Omental fat pad (tissue), 4 donors: ENCODE results near the gene RGS1. TPM values are rescaled to one million over a fixed set of nuclear protein-coding genes. Genes with fewer than 3 reads are reported as not detected.
A peak's percentile ranks its signal among the peaks of the same experiment; 100 is the strongest.
"Not testable (repeated sequence)": the region's sequence is repeated elsewhere in the genome, so short reads cannot be mapped to it uniquely, and the experiment has no call there.

Source experiments
- ATAC-seq: fragments of 150-250 bp; one replicate; pipeline ENCODE4 v1.9.1; 2016; ENCODE audit warnings: mild to moderate bottlenecking, moderate library complexity; ENCODE audit not compliant: low FRiP score
- DNase-seq: peaks from one replicate; pipeline ENCODE4 v3.0.0-alpha.2; 2019; ENCODE audit warnings: low spot score
- CTCF ChIP-seq, 3 donors: fragments of 450-650 bp; IDR thresholded peaks; one replicate each; pipeline ENCODE4 v1.5.1; 2016 to 2017; ENCODE audit warnings: antibody characterized with exemption in 3 of 3, mild to moderate bottlenecking in 3 of 3, moderate library complexity in 2 of 3
- total RNA-seq, 4 donors: library from RNA; depleted of rRNA; stranded (reverse); fragments of >200 nt; gene quantifications; one replicate each; pipeline ENCODE4 v1.1.0, GENCODE V29; 2016

Gene RGS1, protein sequence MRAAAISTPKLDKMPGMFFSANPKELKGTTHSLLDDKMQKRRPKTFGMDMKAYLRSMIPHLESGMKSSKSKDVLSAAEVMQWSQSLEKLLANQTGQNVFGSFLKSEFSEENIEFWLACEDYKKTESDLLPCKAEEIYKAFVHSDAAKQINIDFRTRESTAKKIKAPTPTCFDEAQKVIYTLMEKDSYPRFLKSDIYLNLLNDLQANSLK
- 10 to 100 TPM; 28.4 to 63.6 (median 47.1) TPM for total RNA-seq

DNA sequence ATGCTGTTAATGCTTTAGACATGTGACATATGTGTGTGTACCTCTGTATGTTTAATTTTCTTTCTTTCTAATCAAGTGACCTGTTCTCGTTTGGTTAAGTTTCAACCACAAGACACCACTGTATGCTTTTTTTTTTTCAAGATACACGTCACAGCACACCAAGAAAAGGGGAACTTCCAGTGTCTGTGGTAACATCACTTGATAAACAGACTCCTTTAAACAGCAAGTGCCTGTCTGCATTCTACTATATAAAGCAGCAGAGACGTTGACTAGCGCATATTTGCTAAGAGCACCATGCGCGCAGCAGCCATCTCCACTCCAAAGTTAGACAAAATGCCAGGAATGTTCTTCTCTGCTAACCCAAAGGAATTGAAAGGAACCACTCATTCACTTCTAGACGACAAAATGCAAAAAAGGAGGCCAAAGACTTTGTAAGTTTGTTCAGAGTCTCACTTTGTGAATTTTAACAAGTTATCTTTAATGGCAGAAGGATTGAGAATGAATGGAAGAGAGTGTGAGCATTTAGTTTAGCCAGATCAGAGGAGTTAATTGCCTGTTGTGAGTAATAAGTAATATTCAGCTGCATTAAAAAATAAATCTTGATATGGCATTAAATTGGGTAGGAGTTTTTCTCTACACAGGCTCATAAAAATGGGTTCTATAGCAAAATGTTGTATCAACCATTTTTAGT, at the start of gene RGS1:
TSS of gene RGS1 (plus strand) at position 275 of the 691 bp plus-strand sequence. CDS start at position 295, 20 bp downstream.
- TF ChIP-seq CTCF (IDR thresholded peaks at IDR 0.05): no peak
- DNase-seq: no peak
- ATAC-seq: no peak

GRCh38 chr1:192527111-192527795, 48.3 kb upstream of the RGS1 start:
- DNase-seq: no peak
- ATAC-seq: no peak
- no peak for TF ChIP-seq CTCF (IDR thresholded peaks at IDR 0.05)

GRCh38 chr1:192527950-192528349, 47.6 kb upstream of the RGS1 start:
- DNase-seq (no peak), ATAC-seq (no peak)
- no peak for TF ChIP-seq CTCF (IDR thresholded peaks at IDR 0.05)

DNA sequence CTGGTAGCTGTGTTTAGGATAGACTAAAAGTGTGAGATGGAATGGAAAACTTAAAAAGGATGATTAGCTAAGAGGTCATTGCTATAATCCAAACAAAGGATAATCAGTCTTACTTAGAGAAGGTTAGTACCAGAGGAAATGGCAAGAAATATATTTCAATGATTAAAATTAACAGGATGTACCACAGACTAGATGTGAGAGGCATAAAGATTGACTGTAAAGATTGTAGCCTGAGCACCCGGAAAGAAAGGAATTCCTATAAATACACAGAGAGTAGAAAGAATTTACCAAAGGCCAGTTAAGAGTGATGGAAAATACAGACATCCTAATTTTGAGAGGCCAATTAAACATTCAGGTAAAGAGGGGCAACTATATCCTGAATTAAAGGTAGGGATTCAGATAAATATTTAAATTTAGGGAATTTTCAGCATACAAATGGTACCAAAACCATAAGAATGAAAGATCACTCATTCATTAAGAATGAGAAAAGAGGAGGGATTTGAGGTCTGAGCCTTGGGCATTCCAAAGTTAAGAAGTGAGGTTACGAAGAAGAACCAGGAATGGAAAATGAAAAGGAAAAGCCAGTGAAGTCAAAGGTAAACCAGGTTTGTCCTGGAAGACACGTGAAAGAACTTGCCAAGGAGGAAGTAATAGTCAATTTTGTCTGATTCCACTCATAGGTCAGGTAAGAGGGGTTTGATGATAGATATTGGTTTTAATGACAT, 46.4 kb upstream of the RGS1 start:
- no peak for TF ChIP-seq CTCF (IDR thresholded peaks at IDR 0.05)
- DNase-seq: no peak
- no peak for ATAC-seq

DNA sequence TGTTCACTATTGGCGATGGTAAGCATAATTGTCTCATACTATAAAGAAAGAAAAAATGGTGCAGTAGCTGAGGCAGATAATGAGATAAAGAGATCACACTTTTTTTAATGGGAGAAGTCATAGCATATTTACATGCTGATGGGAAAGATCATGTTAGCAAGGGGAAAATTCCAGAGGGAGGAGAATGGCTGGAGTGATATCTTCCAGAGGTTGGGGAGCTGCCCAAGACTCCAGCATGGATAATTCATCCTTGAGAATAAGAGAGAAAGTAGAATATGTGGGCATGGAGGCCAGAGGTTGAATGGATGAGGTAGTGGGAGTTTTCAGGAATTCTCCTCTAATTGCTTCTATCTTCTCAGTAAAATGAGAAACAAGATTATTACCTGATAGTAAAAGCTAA, 45.8 kb upstream of the RGS1 start:
- no peak for ATAC-seq
- no peak for DNase-seq
- no peak for TF ChIP-seq CTCF (IDR thresholded peaks at IDR 0.05)

GRCh38 chr1:192530254-192530653, 45.3 kb upstream of the RGS1 start:
- ATAC-seq (no peak), DNase-seq (no peak)
- no peak for TF ChIP-seq CTCF (IDR thresholded peaks at IDR 0.05)

DNA sequence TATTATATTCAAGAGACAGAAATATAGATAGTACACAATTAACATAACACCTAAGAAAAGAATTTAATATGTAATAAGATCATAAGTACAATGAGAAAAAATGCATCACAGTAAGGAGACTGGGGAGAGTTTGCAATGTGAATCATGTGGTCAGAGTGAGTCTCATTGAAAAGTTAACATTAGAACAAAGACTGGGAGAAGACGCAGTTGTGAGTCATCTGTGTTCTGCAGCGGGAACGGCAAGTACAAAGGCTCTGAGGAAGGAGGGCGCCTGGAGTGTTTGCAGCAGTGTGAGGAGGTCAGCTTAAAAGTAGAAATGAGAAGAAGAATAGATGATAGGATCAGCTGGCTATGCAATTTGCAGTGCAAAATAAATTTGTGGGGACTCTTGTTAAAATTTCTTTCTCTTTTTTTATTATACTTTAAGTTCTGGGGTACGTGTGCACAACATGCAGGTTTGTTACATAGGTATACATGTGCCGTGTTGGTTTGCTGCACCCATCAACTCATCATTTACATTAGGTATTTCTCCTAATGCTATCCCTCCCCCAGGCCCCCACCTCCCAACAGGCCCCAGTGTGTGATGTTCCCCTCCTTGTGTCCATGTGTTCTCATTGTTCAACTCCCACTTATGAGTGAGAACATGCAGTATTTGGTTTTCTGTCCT, 44.4 kb upstream of the RGS1 start:
- DNase-seq: not testable (repeated sequence)
- peak; percentile 77 for ATAC-seq
